Epidermal melanocyte (primary cell): Measurements from ENCODE around the gene ZNF285.
"Not testable (repeated sequence)": the region's sequence is repeated elsewhere in the genome, so short reads cannot be mapped to it uniquely, and the experiment has no call there.

ENCODE experiments used
- DNase-seq: peaks from one replicate; pipeline ENCODE4 v3.0.0; 2011; ENCODE audit warnings: low spot score; ENCODE audit not compliant: insufficient read length

Gene ZNF285

DNA sequence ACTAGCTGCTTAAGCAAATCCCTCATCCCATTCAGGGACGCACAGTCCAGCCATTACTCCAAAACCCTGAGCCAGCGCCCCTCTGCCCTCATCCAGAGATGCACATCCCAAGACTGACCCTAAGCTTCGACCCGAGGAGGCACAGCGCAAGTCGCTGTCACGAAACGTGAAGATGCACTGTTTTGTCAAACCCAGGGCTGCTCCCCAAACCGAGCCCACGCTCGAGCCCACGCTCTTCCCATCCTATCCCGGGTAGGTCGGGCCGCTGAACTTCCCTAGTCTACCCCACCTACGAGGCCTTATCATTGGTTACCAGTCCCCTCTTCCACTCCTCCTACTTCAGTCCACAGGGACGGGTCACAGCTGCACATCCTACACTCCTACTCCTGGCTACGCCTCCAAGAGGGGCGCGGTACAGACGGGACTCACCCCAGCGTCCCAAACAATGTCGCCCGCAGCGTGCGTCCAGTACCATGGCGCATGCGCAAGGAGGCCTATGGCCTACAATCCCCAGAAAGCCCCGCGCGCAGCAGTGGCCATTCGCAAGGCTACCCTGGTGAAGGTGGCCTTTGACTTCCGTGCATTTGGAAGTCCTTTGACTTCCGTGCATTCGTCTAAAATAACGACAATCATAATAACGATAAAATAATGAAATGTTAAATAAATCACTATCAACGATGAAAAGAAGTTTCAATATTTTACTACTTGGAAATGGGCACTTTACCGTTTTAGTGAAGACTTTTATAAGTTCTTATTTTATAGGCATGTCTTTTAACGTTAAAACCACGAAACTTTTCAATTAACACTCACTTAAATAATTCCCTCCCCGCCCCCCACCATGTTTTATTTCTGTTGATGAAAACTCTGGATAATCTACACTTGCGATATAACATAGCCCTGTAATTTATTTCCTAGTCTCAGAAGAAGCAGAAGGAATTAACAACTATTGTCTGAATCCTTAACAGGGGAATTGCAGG lies at the start of gene ZNF285:
Gene ZNF285, minus strand, starts transcription at position 470 of the 977 bp plus-strand sequence. CDS start 4,395 bp downstream, outside the sequence.
- peak; percentile 96 for DNase-seq

DNA sequence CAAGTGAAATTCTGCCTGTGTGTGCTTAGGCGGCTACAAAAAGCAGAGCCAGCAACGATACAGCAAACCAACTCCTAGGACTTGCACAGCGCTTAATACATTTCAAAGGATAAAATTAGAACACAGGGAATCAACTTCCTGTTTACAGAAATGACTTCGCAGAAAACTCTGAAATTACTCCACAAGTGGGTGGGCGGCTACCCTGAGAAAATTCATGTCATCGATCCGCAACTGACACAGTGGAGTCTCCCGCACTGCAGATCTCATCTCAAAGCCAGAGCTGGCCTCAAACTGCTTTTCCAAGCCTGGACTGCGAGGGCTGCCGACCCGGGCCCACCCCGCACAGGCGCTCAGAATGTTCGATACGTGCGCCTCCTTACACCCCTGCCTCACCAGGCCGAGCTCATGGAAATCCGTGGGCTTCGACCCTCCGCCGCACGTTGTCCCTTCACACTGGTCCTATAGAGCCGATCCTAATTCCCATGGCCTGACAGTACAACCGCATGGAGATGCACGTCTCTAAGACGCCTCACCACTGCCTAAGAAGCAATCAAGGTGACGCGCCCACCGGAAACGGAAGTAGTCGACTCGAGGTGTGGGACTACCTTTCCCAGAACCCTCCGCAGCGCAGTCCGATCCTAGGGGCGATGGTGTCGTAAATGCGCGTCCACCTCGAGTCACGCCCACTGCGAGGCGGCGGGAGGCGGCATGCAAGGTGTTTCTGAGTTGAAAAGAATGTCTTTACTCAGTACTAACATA lies 46.7 kb upstream of the ZNF285 start, which contains the start of gene ZNF229:
Gene ZNF229, minus strand, starts transcription at position 557 of the 759 bp plus-strand sequence. CDS start 5,625 bp downstream, outside the sequence.
- DNase-seq, result peak; percentile 90

DNA sequence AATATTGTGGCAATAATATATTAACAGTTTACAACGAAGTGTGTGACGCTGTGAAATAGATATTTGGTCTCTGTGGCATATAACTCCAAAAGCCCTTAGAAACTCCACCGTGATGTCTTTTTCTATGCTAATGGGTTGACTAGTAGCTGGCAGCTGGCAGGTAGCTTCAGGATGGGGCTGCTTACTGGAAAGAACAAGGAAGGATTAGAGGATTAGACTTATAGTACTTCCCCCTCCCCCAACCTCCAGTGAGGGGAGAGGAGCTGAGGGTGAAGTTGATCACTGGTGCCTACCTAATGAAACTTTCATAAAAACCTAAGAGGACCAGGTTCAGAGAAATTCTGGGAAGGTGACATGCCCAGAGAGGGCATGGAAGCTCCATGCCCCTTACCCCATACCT lies 37.0 kb upstream of the ZNF285 start:
- DNase-seq, result no peak

DNA sequence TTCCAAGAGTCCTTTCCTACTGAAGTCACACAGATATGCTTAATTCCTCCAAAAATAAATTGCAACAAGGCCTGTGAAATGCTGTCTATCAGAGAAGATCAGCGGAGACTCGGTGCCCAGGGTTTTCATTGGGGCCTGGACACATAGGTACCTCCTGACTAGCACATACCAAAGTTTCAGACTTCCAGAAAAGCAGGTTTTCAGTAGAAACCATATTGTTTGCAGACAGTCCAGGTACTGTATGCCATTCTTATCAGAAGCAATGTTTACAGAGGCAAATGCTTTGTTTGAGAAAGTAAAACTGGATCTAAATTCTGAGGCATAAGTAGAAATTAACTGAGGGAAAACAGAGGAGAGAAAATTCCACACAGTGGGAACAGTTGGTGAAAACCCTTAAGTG lies 34.0 kb upstream of the ZNF285 start:
- DNase-seq, result no peak

DNA sequence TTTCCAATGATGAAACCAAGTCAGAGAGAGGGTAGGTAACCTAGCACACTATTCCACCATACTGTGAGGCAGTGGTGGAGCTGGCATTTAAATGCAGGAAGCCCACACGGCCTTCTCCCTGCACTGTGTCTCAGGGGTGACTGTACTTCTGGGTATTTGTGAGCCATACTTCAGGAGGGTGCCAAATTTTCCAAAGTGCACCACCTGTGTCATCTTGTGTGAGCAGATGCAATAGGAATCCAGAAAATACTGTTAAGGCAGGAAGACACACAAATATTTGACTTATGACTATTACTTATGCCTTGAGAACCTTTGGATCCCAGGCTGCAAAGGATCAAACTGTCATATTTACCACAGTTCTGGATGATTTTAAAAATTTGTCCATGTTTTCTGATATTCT lies 29.5 kb upstream of the ZNF285 start:
- no peak for DNase-seq

DNA sequence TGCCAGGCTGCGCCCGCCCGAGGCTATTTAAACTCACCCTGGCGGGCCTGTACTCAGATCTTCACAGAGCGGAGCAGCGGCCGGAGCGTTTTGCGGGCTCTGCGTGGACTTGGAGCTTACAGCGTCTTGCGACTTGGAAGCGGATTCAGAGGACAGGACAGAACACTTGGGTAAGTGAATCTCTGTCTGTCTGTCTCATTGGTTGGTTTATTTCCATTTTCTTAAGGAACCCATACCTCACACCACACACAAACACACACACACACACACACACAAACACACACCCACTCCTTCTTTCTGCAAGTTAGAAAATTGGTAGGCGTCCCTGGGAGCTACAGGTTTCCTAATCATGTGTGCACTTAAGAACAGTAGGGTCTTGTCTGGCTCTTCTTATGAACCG lies 14.1 kb upstream of the ZNF285 start:
- DNase-seq, result not testable (repeated sequence)

DNA sequence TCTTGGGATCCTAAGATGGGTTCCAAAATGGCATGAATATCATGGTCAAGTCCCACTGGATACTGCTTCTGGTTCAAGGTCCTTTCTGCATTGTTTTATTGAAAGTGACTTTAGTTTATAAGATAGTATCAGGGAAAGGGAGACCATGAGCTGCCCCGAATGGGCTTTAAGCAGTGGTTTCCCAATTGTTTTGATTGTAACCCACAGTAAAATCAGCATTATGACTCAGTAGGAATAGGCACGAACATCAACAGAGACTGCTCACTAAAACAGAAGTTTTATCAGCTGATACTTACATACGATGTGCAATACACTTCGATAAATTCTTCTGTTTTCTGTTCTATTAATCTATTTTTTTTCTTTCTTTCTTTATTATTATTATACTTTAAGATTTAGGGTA lies 12.1 kb downstream of the ZNF285 start:
- DNase-seq, result not testable (repeated sequence)

DNA sequence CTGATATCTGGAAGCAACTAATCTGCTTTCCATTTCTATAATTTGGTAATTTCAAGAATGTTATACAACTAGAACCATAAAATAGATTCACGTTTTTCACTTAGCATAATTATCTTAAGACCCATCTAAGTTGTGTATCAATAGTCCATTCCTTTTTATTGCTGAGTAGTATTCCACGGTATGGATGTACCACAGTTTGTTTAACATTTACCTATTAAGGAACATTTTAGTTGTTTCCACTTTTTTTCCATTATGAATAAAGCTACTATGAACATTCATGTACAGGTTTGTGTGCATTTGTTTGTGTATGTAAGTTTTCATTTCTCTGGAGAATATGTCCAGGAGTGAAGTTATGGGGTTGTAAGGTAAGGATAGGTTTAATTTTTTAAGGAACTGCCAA lies 26.6 kb downstream of the ZNF285 start:
- no peak for DNase-seq

DNA sequence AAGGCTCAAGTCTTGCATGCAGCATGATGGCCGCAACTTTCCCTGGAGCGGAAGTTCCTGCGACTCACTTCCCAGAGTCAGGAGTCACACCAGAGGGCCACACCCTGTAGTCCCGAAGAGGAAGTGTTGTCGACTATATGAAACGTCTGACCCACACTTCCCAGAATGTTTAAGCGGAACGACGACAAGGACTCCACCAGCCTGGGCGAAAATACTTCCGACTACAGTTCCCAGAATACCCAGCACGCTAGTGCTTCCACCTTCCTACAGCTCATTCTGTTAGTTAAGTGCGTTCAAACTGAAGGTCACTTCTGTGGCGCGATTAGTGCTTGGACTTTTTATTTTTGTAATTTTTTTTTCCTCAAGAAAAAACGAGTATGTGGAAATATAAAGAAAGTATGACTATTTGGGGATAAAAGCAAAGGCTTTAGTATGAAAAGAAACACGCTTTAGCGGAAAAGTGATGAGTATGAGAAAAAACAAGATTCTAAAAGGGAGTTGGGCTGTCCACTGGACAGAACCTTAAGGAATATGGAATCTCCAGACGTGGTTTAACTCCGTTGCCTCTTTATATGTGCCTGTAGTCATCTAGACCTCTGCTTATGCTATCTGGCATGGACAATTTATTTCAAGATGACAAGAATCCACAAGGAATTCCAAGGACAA lies 29.5 kb downstream of the ZNF285 start:
- no peak for DNase-seq

DNA sequence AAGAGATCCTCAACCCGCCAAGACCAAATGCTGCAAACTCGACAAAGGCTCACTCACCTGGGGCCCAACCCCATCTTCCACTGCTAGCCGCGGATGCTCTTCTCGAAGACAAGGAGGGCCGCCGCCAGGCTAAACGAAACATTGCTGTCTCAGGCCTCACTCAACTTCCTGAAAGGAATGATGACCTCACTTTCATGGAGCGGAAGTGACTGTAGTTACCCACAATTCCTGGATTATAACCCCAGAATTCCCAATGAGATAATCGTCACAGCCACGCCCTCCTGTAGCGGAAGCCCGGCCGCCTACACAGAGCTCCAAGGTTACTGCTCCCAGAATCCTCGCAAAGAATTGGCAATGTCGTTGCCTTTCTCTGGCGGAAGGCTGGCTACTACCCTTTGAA lies 34.4 kb downstream of the ZNF285 start:
- no peak for DNase-seq

DNA sequence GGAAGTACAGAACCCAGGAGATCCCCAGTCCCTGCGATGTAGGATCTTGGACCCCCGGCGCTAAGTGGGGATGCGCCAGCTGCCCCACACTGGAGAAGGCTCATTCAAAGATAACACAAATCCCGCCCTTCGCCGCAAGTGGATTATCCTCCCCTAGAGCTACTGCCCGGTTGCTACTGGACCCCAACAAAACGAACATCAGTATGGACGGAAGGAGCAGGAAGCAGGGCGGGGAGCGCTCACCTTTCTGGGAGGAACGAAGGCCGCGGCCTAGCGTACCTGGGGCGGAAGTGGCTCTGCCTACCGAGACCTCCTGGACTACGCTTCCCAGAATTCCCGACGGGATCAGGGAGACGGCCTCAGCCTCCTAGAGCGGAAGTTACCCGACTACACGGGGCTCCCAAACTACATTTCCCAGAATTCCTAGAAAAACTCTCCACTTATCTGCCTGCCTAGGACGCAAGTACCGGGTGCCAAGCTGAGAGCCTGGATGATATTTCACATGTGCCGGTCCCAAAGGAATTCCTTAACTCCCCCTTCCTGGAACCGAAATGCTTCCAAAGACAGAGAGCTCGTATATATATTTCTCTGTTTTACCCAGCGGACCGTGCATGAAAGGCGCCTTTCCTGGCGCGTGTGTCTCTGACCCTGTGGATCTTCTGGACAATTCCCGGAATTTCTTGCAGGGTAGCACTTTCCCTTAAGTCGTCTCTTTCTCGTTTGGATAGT lies 44.9 kb downstream of the ZNF285 start, which contains the start of gene ZNF112:
Gene ZNF112, minus strand, starts transcription at position 298 of the 729 bp plus-strand sequence. CDS start 16,141 bp downstream, outside the sequence.
- no peak for DNase-seq

DNA sequence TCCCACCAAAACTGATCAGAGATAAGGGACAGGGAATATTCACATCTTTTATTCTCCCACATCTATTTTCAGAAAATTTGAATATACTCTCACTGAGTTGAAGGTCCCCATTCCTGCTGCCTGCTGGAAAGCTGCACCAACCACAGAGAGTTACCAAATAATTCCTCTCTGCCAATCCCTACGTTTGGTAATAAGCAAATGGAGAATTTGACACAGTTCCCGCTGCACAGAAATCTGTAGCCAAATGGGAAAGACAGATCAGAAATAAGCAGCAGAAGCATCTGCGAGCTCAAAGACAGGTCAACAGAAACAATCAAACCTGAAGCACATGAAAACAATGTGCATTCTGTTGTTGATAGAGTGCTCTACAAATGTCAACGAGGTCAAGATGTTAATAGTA lies 54.9 kb downstream of the ZNF285 start:
- no peak for DNase-seq

DNA sequence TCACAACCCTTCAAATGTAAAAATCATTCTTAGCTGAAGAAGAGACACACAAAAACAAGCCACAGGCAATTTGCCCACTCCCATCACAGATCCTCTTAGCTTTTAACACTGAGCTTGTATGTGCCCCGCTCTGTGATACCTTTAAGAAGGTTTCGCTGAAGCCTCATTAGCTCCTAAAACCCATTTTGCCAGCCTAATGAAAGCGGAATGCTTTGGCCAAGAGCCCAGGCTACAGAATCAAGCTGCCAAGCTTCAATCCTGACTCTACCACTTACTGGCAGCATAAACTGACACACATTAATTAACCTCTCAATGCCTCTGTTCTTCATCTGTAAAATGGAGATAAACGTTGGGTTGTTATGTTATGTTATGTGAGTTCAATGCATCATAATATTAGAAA lies 55.4 kb downstream of the ZNF285 start:
- DNase-seq, result no peak

DNA sequence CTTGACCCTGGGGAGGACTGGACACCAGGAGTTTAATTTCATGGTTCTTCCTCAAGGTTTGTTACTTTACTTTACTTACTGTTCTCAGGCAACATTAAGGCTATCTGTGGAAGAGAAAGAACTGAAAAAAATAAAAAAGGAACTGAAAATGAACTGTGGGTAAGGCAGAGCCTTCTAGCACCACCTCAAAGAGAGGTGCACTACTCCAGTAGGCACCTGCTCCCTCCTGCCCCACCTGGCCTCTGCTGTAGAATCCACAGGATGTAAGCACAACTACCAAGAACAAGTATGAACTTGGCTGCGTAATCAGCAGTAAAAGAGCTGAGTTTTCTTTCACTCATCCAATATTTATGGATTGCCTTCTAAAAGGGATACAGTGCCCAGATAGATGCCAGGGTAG lies 57.2 kb downstream of the ZNF285 start:
- no peak for DNase-seq

DNA sequence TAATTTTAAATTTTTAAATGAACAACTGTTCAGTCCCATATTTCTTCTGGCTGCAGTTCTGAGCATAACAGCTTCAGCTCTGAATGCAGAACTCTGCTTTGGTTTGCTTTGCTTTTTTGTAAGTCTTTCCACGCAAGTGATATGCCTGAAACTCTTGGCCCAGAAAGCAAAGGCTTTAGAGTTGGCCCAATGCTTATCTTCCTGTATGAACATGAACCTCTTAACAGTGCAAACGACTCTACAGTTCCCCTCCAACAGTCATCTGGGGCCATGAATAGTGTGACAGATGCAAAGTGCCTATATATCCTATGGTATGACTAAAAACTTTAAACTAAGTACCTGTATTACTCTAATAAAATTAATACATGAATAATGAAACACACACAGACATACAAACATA lies 59.6 kb downstream of the ZNF285 start:
- no peak for DNase-seq

DNA sequence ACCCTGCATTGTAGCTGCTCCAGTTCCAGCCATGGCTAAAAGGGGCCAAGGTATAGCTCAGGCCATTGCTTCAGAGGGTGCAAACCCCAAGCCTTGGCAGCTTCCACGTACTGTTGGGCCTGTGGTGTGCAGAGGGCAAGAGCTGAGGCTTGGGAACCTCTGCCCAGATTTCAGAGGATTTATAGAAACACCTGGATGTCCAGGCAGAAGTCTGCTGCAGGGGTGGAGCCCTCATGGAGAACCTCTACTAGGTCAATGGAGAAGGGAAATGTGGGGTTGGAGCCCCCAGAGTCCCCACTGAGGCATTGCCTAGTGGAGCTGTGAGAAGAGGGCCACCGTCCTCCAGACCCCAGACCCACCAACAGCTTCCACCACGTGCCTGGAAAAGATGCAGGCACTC lies 66.8 kb downstream of the ZNF285 start:
- not testable (repeated sequence) for DNase-seq
